GM19099 (cell line): Measurements from ENCODE around the gene CHCT1.

ENCODE experiments used
- POLR2A ChIP-seq: IDR thresholded peaks from 3 replicates; pipeline ENCODE4 v1.6.1; 2011; ENCODE audit warnings: low read depth; ENCODE audit not compliant: insufficient read length; ENCODE audit errors: extremely low read depth

Gene CHCT1

GRCh38 chr17:60393840-60394723, 28.2 kb upstream of the CHCT1 start:
- TF ChIP-seq POLR2A: no peak

GRCh38 chr17:60395508-60396065, 26.7 kb upstream of the CHCT1 start:
- no peak for TF ChIP-seq POLR2A

GRCh38 chr17:60396412-60396811, 25.9 kb upstream of the CHCT1 start:
- TF ChIP-seq POLR2A: no peak

DNA sequence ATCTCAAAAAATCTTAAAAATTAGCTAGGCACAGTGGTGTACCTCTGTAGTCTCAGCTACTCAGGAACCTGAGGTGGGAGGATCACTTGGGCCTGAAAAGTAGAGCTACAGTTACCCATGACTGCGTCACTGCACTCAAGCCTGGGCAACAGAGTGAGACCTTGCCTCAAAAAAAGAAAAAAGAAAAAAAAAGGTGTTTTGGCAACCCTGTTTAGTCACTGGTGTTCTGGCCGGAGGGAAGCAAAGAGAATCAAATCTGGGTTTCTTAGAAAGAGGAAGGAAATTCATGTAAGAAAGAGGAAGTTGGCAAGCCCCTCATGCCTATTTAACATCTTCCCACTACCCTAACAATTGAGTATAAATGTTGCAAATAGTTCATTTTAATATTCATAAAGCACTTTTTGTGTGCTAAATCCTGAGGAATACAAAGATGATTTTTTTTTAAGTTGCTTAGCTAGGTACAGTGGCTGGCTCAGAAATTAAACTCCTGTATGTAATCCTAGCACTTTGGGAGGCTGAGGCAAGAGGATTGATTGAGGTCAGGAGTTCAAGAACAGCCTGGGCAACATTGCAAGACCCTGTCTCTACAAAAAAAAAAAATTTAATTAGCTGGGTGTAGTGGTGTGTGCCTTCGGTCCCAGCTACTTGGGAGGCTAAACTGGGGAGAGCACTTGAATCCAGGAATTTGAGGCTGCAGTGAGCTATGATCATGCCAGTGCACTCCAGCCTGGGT, 23.9 kb upstream of the CHCT1 start:
- TF ChIP-seq POLR2A: no peak

- no peak for TF ChIP-seq POLR2A
Measured at GRCh38 chr17:60401819-60402218, 20.5 kb upstream of the CHCT1 start.

- no peak for TF ChIP-seq POLR2A
Measured at GRCh38 chr17:60403523-60403810, 18.8 kb upstream of the CHCT1 start.

DNA sequence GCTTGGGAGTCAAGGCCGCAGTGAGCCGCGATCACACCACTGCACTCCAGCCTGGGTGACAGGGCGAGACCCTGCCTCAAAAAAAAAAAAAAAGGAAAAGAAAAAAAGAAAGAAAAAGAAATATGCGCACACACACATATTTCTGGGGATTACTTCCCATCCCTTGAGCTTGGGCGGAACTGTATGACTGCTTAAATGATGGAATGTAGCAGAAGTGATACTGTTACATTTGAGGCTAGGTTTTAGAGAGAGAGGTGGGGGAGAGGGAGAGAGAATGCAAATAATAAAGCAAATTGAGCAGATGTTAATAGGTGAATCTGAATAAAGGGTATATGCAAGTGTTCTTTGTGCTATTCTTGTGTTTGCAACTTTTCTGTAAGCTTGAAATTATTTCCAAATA, 18.3 kb upstream of the CHCT1 start:
- no peak for TF ChIP-seq POLR2A

- TF ChIP-seq POLR2A: no peak
Measured at GRCh38 chr17:60406887-60407286, 15.4 kb upstream of the CHCT1 start.

- no peak for TF ChIP-seq POLR2A
Measured at GRCh38 chr17:60410001-60410400, 12.3 kb upstream of the CHCT1 start.

- TF ChIP-seq POLR2A: no peak
Measured at GRCh38 chr17:60412701-60413100, 9.6 kb upstream of the CHCT1 start.

DNA sequence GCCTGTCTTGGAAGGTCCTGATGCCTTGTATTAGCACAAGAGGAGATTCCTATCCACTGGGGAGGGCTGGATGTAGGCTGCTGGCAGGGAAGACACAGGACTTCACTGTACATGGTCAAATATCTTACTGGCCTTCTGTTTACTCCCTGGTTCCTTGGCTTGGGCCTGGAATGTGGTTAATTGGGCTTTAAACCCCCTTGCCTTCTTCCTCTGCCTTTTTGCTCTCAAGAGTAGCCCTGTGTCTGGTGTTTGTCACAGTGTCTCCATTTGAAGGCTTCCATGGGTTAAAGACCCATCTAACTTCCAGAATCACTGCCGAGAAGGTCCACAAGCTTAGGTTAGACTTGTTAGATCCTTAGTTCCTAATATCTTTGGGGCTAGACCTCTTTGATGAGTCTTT, 7.1 kb upstream of the CHCT1 start:
- no peak for TF ChIP-seq POLR2A

- no peak for TF ChIP-seq POLR2A
Measured at GRCh38 chr17:60416368-60416925, 5.8 kb upstream of the CHCT1 start.

DNA sequence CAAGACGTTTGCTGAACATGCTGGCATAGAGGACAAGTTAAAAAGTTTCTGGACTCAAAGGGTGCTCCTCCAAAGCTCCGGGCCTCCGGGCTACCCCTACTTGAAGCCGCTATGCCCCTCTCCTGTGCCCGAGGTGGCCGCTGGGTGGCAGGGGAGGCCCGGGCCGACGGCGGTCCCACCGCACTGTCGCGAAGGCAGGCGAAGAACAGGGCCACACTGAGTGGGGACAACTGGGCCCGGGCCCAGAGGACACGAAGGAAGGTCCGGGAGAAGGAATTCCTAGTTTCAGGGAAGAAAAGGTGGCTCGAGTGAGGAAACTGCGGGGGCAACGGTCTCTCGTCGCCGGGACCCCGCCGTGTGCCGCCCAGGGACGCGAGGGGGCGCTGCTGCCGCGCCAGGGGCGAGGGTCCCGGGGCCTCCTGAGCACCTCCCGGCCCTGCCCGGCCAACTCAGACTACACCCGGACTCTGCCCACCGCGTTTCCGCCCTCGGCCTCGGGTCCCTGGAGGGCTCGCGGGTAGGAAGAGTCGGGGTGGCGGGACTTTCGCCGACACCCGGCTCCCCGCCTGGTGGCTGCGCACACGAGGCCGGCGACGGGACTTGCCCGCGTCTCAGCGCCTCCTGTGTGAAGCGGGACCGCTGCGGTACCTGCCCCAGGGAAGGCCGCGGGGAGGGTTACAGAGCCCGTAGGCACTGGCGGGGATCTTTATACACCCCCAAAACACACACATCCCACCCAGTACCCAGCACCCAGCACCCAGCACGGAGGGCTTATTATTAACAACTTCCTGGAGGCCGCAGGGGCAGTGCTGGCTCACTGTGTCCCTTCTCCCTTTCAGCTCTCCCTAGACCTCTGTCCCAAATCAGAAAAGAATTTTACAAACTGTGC, 772 bp upstream of the CHCT1 start:
- TF ChIP-seq POLR2A: peak; percentile 29

- TF ChIP-seq POLR2A: no peak
Measured at GRCh38 chr17:60423865-60424264, 1.6 kb downstream of the CHCT1 start.

- TF ChIP-seq POLR2A: no peak
Measured at GRCh38 chr17:60425626-60426025, 3.3 kb downstream of the CHCT1 start.
